Endothelial cell of umbilical vein (primary cell): ENCODE data around the gene CEMIP. TPM values are rescaled to one million over a fixed set of nuclear protein-coding genes. Genes with fewer than 3 reads are reported as not detected.
A peak's percentile ranks its signal among the peaks of the same experiment; 100 is the strongest.

ENCODE experiments used
- BruUV-seq: library from RNA; stranded (reverse); fragments of 400-500 nt; replicated peaks from 2 replicates; lab custom pipeline; 2021; lab: Mats Ljungman, UMichigan
- CTCF ChIA-PET: fragments of 300-600, 350-600 bp; sonication (Branson Sonifier 250); formaldehyde crosslinking; loops from one replicate; lab custom pipeline; 2021; ENCODE audit warnings: antibody characterized with exemption, inconsistent platforms; lab: Charles Lee
- POLR2A ChIA-PET: fragments of 300-600, 350-600 bp; sonication (Branson Sonifier 250); formaldehyde crosslinking; loops from one replicate; lab custom pipeline; 2021; ENCODE audit warnings: antibody characterized with exemption, inconsistent platforms; lab: Charles Lee
- DNase-seq: peaks from one replicate; pipeline ENCODE4 v3.0.0-alpha.2; 2011; ENCODE audit warnings: low read depth, low spot score
- FAIRE-seq: peaks from 2 replicates; lab custom pipeline; 2011; peaks lifted over from hg19 to GRCh38; lab: Jason Lieb, UNC
- H2AFZ ChIP-seq: 2 replicates; pipeline ENCODE4 v1.6.0; 2012; ENCODE audit warnings: low read depth, low read length, control low read depth, inconsistent platforms
- H3K27ac ChIP-seq: 2 replicates; pipeline ENCODE4 v1.5.1; 2011; ENCODE audit warnings: low read depth, mild to moderate bottlenecking, control low read depth, low read length, moderate library complexity; ENCODE audit not compliant: insufficient read depth
- H3K27me3 ChIP-seq, 2 experiments: 2 replicates each; pipeline versions ENCODE4 v1.6.0 to v1.6.1; 2011; ENCODE audit warnings: low read length in 2 of 2, mixed read lengths in 1 of 2; ENCODE audit not compliant: control insufficient read depth in 2 of 2, insufficient read depth in 2 of 2
- H3K36me3 ChIP-seq, 2 experiments: 2 replicates in 1 of 2; 3 replicates in 1 of 2; pipeline ENCODE4 v1.5.1; 2011; ENCODE audit warnings: low read length in 2 of 2, mild to moderate bottlenecking in 1 of 2, moderate library complexity in 1 of 2; ENCODE audit not compliant: control insufficient read depth in 2 of 2, insufficient read depth in 2 of 2; ENCODE audit errors: extremely low read depth in 1 of 2
- H3K4me1 ChIP-seq: 3 replicates; pipeline ENCODE4 v1.5.1; 2011; ENCODE audit warnings: mild to moderate bottlenecking, low read length; ENCODE audit not compliant: control insufficient read depth, insufficient read depth; ENCODE audit errors: extremely low read depth
- H3K4me2 ChIP-seq: 2 replicates; pipeline ENCODE4 v1.6.1; 2011; ENCODE audit warnings: low read length, control low read depth, mixed read lengths; ENCODE audit not compliant: insufficient read depth
- H3K4me3 ChIP-seq, 3 experiments: fragments of 200-600 bp in 1 of 3; sonication (generic), shearing (Covaris generic) in 1 of 3; replicated peaks in 1 of 3; 2 replicates each; pipeline ENCODE4 v1.5.1; 2011 to 2016; ENCODE audit warnings: control low read depth in 3 of 3, low read length in 3 of 3, mild to moderate bottlenecking in 2 of 3, inconsistent platforms in 1 of 3, low read depth in 1 of 3, moderate library complexity in 1 of 3; ENCODE audit not compliant: insufficient read depth in 1 of 3
- H3K79me2 ChIP-seq: 2 replicates; pipeline ENCODE4 v1.6.0; 2012; ENCODE audit warnings: low read length, inconsistent platforms; ENCODE audit not compliant: control insufficient read depth, insufficient read depth
- H3K9ac ChIP-seq: replicated peaks from 2 replicates; pipeline ENCODE3; 2011; ENCODE audit warnings: low read length, control low read depth; ENCODE audit not compliant: insufficient read depth; ENCODE audit errors: extremely low read depth
- H3K9me1 ChIP-seq: replicated peaks from 3 replicates; pipeline ENCODE4 v1.6.0; 2011; ENCODE audit warnings: mild to moderate bottlenecking, low read length; ENCODE audit not compliant: control insufficient read depth, insufficient read depth; ENCODE audit errors: extremely low read depth
- H3K9me3 ChIP-seq: replicated peaks from 2 replicates; pipeline ENCODE4 v1.5.1; 2012; ENCODE audit warnings: low read length, inconsistent platforms; ENCODE audit not compliant: control insufficient read depth, insufficient read depth
- H4K20me1 ChIP-seq: replicated peaks from 2 replicates; pipeline ENCODE3; 2011; ENCODE audit warnings: mild to moderate bottlenecking, low read length; ENCODE audit not compliant: control insufficient read depth, insufficient read depth; ENCODE audit errors: extremely low read depth
- EZH2 ChIP-seq: IDR thresholded peaks from 2 replicates; pipeline ENCODE4 v1.6.1; 2012; ENCODE audit warnings: borderline replicate concordance, low read depth, mild to moderate bottlenecking, moderate library complexity, low read length, inconsistent platforms; ENCODE audit not compliant: severe bottlenecking
- FOS ChIP-seq: IDR thresholded peaks from 2 replicates; pipeline ENCODE4 v1.6.1; 2011; ENCODE audit warnings: mild to moderate bottlenecking, low read length, moderate library complexity, borderline replicate concordance; ENCODE audit not compliant: insufficient read depth
- GATA2 ChIP-seq: IDR thresholded peaks from 2 replicates; pipeline ENCODE4 v1.7.0; 2011; ENCODE audit warnings: low read depth, mild to moderate bottlenecking, moderate library complexity, mixed read lengths, low read length; ENCODE audit not compliant: insufficient read length, insufficient read depth
- JUN ChIP-seq: IDR thresholded peaks from 2 replicates; pipeline ENCODE4 v1.6.1; 2011; ENCODE audit warnings: borderline replicate concordance, low read depth; ENCODE audit not compliant: insufficient read length, insufficient read depth
- MYC ChIP-seq: IDR thresholded peaks from one replicate; pipeline ENCODE4 v1.6.1; 2011; ENCODE audit warnings: mild to moderate bottlenecking, low read depth, low read length
- POLR2A ChIP-seq: IDR thresholded peaks from 2 replicates; pipeline ENCODE4 v1.6.1; 2012; ENCODE audit warnings: low read depth, mild to moderate bottlenecking, control low read depth, low read length
- POLR2AphosphoS5 ChIP-seq: IDR thresholded peaks from 2 replicates; pipeline ENCODE4 v1.6.1; 2012; ENCODE audit warnings: low read depth, mild to moderate bottlenecking, control low read depth, low read length, moderate library complexity; ENCODE audit not compliant: insufficient read depth
- dilution Hi-C: fragments of 300-500 bp; cut with MboI; formaldehyde crosslinking; loops from one replicate; pipeline ENCODE4 v1.15.0; 2019; ENCODE audit warnings: low sequenced_read_pairs; ENCODE audit not compliant: extremely low pct_ligation_motif_present
- intact Hi-C: fragments of 100-400 bp; cut with micrococcal nuclease; formaldehyde crosslinking; loops from one replicate; pipeline ENCODE4 v1.10.0; 2022
- polyA plus RNA-seq, 4 experiments: library from polyadenylated mRNA; depleted of rRNA in 3 of 4; stranded (reverse) in 3 of 4; unstranded in 1 of 4; fragments of >200 nt; gene quantifications; 2 replicates each; pipeline versions ENCODE4 v1.2.1 to v1.2.3, GENCODE V29; 2011 to 2012; ENCODE audit warnings: missing spikeins in 1 of 4
- total RNA-seq: library from RNA; stranded (reverse); gene quantifications from 2 replicates; pipeline ENCODE4 v1.2.3, GENCODE V29; 2021
- TF ChIP-seq, protein P1 (sequence below), 2 donors: IDR thresholded peaks; 1 replicate in 1 of 2; 2 replicates in 1 of 2; pipeline ENCODE4 v1.5.1; 2011; ENCODE audit warnings: low read length in 2 of 2, mild to moderate bottlenecking in 2 of 2, moderate library complexity in 2 of 2, control low read depth in 1 of 2, inconsistent platforms in 1 of 2, low read depth in 1 of 2; ENCODE audit not compliant: insufficient read depth in 1 of 2; ENCODE audit errors: extremely low read depth in 1 of 2
- TF ChIP-seq, protein P2 (sequence below): IDR thresholded peaks from 2 replicates; pipeline ENCODE4 v1.6.1; 2011; ENCODE audit not compliant: insufficient read depth, insufficient read length

The CEMIP gene
- total and polyA plus RNA-seq, 2 donors (not counting 3 experiments of a cell fraction or from before 2014, with no cell fraction given) = 0.01 TPM; not detected in 1

DNA sequence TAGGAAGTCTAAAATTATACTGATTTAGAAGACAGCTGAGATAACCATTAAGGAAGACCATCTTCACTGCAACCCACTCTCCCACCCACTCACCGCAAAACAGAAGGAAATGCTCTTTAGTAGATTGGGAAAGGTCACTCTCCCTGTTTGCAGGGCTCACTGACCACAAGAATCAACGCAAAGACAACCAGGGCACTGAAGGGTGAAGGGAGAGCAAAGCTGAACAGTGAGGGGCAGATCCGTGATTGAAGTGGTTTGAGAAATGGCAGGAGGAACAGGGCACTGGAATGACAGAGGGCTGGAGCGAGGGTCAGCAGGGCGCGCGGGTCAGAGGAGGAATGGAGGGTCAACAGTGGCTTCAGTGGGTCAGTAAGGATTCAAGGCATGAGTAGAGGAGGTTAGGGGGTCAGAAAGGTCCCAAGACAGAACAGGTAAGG, 209.9 kb downstream of the CEMIP start:
- peaks cover 2% of the 10 kb centered on the region for H4K20me1 ChIP-seq
- dilution Hi-C loops = no loop called here
- CTCF ChIA-PET = interaction anchor here (1.7 to 4.8 kb wide), 2 partner anchors 19 to 277 kb away, joined by 5 to 20 read pairs; no protein-coding TSS in a partner anchor
- H3K27ac ChIP-seq = peak overlapping the region; percentile 41
- no peaks in the 10 kb centered on the region for H3K9me1 ChIP-seq
- H3K4me2 ChIP-seq = peak overlapping the region; percentile 82
- BruUV-seq = no TSS peak
- TF ChIP-seq GATA2 (no peak), JUN (no peak), POLR2A (no peak), FOS (no peak), MYC (no peak), POLR2AphosphoS5 (no peak), EZH2 (no peak)
- TF ChIP-seq, protein P1, sequence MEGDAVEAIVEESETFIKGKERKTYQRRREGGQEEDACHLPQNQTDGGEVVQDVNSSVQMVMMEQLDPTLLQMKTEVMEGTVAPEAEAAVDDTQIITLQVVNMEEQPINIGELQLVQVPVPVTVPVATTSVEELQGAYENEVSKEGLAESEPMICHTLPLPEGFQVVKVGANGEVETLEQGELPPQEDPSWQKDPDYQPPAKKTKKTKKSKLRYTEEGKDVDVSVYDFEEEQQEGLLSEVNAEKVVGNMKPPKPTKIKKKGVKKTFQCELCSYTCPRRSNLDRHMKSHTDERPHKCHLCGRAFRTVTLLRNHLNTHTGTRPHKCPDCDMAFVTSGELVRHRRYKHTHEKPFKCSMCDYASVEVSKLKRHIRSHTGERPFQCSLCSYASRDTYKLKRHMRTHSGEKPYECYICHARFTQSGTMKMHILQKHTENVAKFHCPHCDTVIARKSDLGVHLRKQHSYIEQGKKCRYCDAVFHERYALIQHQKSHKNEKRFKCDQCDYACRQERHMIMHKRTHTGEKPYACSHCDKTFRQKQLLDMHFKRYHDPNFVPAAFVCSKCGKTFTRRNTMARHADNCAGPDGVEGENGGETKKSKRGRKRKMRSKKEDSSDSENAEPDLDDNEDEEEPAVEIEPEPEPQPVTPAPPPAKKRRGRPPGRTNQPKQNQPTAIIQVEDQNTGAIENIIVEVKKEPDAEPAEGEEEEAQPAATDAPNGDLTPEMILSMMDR (IDR thresholded peaks at IDR 0.05; ENCODE audit: extremely low read depth in 1 of 2, insufficient read depth in 1 of 2, low read depth in 1 of 2, low read length in 2 of 2) = no peak
- TF ChIP-seq, protein P2, sequence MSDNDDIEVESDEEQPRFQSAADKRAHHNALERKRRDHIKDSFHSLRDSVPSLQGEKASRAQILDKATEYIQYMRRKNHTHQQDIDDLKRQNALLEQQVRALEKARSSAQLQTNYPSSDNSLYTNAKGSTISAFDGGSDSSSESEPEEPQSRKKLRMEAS = no peak
- no peak for FAIRE-seq
- peaks cover 18% of the 10 kb centered on the region for H3K4me1 ChIP-seq
- peak overlapping the region; percentile 90 for H2AFZ ChIP-seq
- DNase-seq = no peak
- POLR2A ChIA-PET = no interaction called here
- no peaks in the 10 kb centered on the region for H3K9me3 ChIP-seq
- H3K4me3 ChIP-seq = peak overlapping the region; percentile 52 to 86 (median 77)
- H3K36me3 ChIP-seq = no peaks in the 10 kb centered on the region
- peaks cover 49% of the 10 kb centered on the region for H3K79me2 ChIP-seq
- H3K9ac ChIP-seq = peak overlapping the region; percentile 62
- intact Hi-C loops = loop anchor here (1.0 kb wide), 2 partner anchors 11 to 335 kb away; partner anchors contain the start of genes STARD5 and TLNRD1
- H3K27me3 ChIP-seq = no peaks in the 10 kb centered on the region
